ENCODE results near the gene AGAP2. TPM values are rescaled to one million over a fixed set of nuclear protein-coding genes. Genes with fewer than 3 reads are reported as not detected.

The AGAP2 gene
- total and polyA plus RNA-seq, 2 of the 13 experiments (the other 11 are each of a cell fraction or from before 2014, with no cell fraction given), result 0.38 to 0.45 TPM

GRCh38 chr12:57771873-57772428 is 33.4 kb upstream of the AGAP2 start, which contains the start of gene METTL1 (continued):
- TF ChIP-seq HNF1A (IDR thresholded peaks at IDR 0.05; ENCODE audit: low read depth), result no peak
- peak; percentile 84 for TF ChIP-seq HNF1A (CRISPR knock-in tag; IDR thresholded peaks at IDR 0.05; ENCODE audit: borderline replicate concordance)
- peak; percentile 65; the same call in 1 of the 2 replicates for TF ChIP-seq LCORL (IDR thresholded peaks at IDR 0.05)
- TF ChIP-seq LCORL (CRISPR knock-in tag; IDR thresholded peaks at IDR 0.05), result peak; percentile 97
- 0 out of 2 replicates have a peak, but pooled peaks have one; percentile 47 for TF ChIP-seq ZNF704 (CRISPR knock-in tag; IDR thresholded peaks at IDR 0.05; ENCODE audit: borderline replicate concordance)
- no peak for TF ChIP-seq DNMT1 (CRISPR knock-in tag; IDR thresholded peaks at IDR 0.05)
- peak; percentile 89; the same call in 1 of the 2 replicates for TF ChIP-seq SNAPC2 (CRISPR knock-in tag; IDR thresholded peaks at IDR 0.05)
- TF ChIP-seq ARID3A (IDR thresholded peaks at IDR 0.05; ENCODE audit: low read depth, low read length), result 0 out of 2 replicates have a peak, but pooled peaks have one; percentile 27
- TF ChIP-seq ZNF414 (CRISPR knock-in tag; IDR thresholded peaks at IDR 0.05), result no peak; the same call in 1 of the 2 replicates
- TF ChIP-seq ZNF563 (CRISPR knock-in tag; IDR thresholded peaks at IDR 0.05), result peak; percentile 88
- TF ChIP-seq PPARG (CRISPR knock-in tag; conservative IDR thresholded peaks at IDR 0.05), result 0 out of 2 replicates have a peak, but pooled peaks have one; percentile 13
- TF ChIP-seq ZNF547 (CRISPR knock-in tag; IDR thresholded peaks at IDR 0.05), result peak; percentile 55
- peak; percentile 84 for TF ChIP-seq IKZF4 (CRISPR knock-in tag; IDR thresholded peaks at IDR 0.05; ENCODE audit: borderline replicate concordance, low read depth, not compliant biosample characterization)
- no peak for TF ChIP-seq ATRX (CRISPR knock-in tag; IDR thresholded peaks at IDR 0.05; ENCODE audit: borderline replicate concordance)
- TF ChIP-seq ZNF331 (CRISPR knock-in tag; IDR thresholded peaks at IDR 0.05), result peak; percentile 90
- TF ChIP-seq IRF9 (CRISPR knock-in tag; IDR thresholded peaks at IDR 0.05; ENCODE audit: borderline replicate concordance), result peak; percentile 78; the same call in 1 of the 2 replicates
- peak; percentile 99 for TF ChIP-seq MXD3 (CRISPR knock-in tag; IDR thresholded peaks at IDR 0.05)
- TF ChIP-seq ZNF550 (CRISPR knock-in tag; IDR thresholded peaks at IDR 0.05; ENCODE audit: borderline replicate concordance), result no peak
- TF ChIP-seq RBM39 (IDR thresholded peaks at IDR 0.05; ENCODE audit: low read depth, low read length, poor library complexity, severe bottlenecking), result peak; percentile 62
- no peak for TF ChIP-seq CEBPB (IDR thresholded peaks at IDR 0.05; ENCODE audit: borderline replicate concordance, low read depth, low read length)
